Stimulated activated CD4-positive, alpha-beta T cell treated with anti-CD3 and anti-CD28 coated beads, Interleukin-2, amount 100 ng/mL, for 48 hours (primary cell): Measurements from ENCODE around the gene RELB.
"Not testable (repeated sequence)": the region's sequence is repeated elsewhere in the genome, so short reads cannot be mapped to it uniquely, and the experiment has no call there.

Experiments
- DNase-seq, 2 donors: peaks; one replicate each; pipeline ENCODE4 v3.0.0-alpha.2; 2020

RELB gene

GRCh38 chr19:44987148-44987675 is 14.1 kb upstream of the RELB start:
- no peak for DNase-seq

DNA sequence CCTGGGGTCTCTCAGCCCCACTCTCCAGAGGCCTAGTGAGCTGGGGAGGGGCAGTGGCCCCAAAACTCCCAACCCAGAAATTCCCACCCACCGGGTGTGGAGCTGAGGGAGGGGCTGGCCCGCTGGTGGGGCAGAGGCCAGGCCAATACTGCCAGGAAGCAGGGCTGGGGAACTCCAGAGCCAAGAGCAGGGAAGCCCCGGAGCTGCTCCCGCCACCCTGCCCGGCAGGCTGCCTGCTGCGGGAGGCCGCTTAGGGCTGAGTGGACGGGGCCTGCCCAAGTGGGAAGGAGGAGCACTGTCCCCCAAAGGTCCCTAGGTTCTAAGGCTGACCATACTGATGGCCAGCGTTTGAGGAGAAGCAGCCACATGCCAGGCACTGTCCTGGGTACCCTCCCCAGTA is 13.0 kb upstream of the RELB start:
- DNase-seq = no peak

GRCh38 chr19:44988896-44989556 is 12.2 kb upstream of the RELB start:
- peak; percentile 54 to 62 for DNase-seq

GRCh38 chr19:44990459-44990858 is 10.8 kb upstream of the RELB start:
- DNase-seq = no peak

DNA sequence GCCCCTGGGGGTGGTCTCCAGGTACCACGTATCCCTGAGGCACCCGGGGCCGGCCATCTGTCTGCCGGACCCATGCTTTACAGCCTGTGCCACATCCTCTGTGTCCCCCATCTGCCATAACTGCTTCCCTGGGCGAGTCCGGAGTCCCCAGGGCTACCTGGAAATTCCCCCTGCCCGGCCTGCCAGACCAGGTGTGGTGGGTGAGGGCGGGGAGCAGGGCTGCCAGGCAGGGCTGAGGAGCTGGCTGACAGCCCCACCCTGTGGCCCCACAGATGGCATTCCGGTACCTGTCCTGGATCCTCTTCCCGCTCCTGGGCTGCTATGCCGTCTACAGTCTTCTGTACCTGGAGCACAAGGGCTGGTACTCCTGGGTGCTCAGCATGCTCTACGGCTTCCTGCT is 10.3 kb upstream of the RELB start:
- DNase-seq = no peak

- no peak for DNase-seq
Observed at GRCh38 chr19:44992336-44993163, 8.7 kb upstream of the RELB start.

DNA sequence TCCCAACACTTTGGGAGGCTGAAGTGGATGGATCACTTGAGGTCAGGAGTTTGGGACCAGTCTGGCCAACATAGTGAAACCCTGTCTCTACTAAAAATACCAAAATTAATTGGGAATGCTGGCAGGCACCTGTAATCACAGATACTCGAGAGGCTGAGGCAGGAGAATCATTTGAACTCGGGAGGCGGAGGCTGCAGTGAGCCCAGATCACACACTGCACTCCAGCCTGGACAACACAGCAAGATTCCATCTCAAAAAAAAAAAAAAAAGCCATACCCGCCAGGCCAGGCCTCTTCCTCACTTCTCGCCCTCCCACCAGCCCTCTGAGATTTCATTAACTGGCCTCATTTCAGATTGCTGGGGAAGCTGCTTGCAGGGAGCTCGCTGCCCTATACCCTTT is 7.7 kb upstream of the RELB start:
- DNase-seq = no peak

GRCh38 chr19:44993926-44994537 is 7.2 kb upstream of the RELB start:
- DNase-seq = no peak

GRCh38 chr19:44998025-44998424 is 3.2 kb upstream of the RELB start:
- DNase-seq = no peak

DNA sequence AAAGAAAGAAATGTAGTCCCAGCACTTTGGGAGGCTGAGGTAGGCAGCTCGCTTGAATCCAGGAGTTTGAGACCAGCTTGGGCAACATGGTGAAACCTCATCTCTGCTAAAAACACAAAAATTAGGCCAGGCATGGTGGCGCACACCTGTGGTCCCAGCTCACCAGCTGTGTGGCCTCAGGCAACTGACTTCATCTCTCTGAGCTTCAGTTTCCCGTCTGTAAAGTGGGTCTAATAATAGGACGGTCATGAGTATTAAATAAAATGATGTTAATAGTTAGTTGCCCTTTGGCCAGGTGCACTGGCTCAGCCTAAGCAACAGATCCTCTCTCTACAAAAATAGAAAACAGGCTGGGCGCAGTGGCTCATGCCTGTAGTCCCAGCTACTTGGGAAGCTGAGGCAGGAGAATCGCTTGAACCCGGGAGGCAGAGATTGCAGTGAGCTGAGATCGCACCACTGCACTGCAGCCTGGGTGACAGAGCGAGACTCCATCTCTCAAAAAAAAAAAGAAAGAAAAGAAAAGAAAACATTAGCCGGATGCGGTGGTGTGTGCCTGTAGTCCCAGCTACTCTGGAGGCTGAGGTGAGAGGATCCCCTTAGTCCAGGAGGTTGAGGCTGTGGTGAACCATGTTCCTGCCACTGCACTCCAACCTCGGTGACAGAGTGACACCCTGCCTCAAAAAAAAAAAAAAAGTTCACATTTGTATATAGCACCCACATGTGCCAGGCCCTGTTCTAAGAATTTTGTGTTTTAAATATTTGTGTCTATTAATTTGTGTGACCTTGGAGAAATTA is 1.9 kb upstream of the RELB start:
- not testable (repeated sequence) for DNase-seq

DNA sequence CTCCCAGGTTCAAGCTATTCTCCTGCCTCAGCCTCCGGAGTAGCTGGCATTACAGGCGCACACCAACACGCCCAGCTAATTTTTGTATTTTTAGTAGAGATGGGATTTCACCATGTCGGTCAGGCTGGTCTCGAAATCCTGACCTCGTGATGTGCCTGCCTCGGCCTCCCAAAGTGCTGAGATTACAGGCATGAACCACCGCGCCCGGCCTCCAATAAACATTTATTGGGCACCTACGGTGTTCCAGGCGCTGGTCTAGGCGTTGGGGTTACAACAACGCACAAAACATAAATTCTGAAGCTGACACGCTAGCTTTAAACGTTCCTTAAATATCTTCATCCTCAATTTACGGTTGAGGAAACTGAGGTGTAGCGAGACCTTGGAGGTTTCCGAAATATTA is 599 bp upstream of the RELB start:
- not testable (repeated sequence) for DNase-seq

GRCh38 chr19:45003485-45003884 is 2.2 kb downstream of the RELB start:
- no peak for DNase-seq

- DNase-seq = no peak
Observed at GRCh38 chr19:45005787-45006186, 4.5 kb downstream of the RELB start.

- no peak for DNase-seq
Observed at GRCh38 chr19:45008552-45008951, 7.3 kb downstream of the RELB start.

DNA sequence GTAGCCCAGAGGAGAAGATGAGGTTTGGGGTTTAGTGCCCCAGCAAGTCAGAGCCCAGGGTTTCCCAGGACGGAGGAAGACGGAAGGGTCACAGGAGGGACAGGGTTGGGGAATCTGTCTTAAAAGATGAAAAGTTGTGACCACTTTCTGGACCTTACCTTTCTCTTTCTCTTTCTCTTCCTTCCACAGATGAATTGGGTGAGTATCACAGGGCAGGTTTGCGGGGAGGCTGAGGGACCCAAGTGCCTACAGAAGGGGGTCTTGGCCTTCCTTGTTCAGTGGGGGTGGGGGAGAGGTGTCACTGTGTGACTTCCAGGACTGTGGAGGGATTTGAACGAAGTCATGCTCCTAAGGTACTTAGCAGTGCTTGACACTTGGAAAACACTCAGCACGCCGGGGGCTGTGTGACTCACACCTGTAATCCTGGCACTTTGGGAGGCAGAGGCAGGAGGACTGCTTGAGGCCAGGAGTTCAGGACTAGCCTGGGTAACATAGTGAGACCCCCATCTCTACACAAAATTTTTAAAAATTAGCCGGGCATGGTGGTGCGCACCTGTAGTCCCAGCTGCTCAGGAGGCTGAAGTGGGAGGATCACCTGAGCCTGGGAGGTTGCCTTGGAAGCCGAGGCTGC is 8.5 kb downstream of the RELB start:
- DNase-seq = no peak

DNA sequence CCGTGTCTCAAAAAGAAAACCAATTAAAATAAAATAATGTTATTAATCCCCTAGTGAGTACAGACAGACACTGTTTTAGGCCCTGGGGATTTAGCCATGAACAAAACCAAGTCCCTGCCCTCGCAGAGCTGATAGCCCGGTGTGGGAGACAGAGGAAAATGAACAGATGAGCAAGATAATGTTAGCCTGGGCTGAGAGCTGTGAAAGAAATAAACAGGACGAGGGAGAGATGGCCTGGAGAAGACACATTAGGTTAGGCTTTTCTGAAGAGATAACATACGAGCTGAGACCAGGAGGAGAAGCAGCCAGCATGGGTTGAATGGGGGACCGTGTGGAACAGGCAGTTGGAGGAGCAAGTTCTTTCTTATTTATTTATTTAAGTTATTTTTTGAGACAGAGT is 9.0 kb downstream of the RELB start:
- no peak for DNase-seq

GRCh38 chr19:45011959-45012358 is 10.7 kb downstream of the RELB start:
- no peak for DNase-seq

DNA sequence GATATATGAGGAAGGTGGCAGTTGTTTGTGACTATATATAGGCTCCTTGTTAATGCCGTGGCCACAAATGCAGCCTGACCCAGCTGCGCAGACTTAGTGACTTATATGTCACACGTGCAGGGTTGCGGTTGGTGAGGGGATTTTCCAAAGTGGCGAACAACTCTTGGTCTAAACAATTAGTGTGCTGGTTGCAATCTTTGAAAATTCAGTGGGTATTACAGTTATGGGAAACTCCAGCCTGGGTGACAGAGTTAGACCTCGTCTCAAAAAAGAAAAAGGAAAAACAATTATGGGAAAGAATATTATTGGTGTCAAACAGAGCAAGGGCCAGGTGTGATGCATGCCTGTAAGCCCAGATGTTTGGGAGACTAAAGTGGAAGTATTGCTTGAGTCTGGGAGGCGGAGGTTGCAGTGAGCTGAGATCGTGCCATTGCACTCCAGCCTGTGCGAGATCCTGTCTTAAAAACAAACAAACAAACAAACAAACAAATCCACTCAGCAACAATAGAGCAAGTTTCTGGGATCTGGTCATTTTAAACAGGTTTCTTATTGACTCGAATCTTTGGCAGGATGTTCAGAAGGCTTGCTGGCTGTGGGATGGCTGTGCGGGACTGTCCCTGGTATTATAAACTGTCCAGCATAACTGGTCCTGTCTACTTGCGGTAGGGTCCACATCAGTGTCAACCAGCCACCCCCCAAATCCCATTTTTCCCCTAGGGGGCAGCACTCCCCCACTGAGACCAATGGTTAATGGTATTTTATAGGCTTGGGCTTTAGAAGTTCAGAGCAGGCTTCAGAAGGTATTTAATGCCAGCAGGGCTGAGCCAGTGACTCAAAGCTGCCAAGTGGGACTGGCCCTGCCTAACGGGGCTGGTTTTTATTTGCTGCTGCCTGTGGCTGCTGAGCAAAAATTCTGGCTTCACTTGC is 15.4 kb downstream of the RELB start:
- DNase-seq = peak; percentile 54 to 61

DNA sequence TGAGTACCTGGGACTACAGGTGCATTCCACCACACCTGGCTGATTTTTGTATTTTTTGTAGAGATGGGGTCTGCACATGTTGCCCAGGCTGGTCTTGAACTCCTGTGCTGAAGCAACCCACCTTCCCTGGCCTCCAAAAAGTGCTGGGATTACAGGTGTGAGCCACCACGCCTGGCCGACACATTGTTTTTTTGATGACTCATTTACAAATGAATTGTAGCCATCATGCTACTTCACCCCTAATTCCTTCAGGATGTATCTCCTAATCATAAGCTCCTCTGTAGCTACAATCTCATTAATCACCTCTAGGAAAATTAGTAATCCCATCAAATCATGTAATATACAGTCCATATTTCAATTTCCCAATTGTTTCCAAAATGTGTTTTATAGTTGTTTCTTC is 17.9 kb downstream of the RELB start:
- DNase-seq = no peak

GRCh38 chr19:45020071-45020470 is 18.8 kb downstream of the RELB start:
- no peak for DNase-seq

- DNase-seq = no peak
Observed at GRCh38 chr19:45021971-45022370, 20.7 kb downstream of the RELB start.
